Stomach (tissue), 4 donors: ENCODE data around the gene LITAF.

Experiments
- CTCF ChIP-seq, 7 experiments: fragments of 450-650 bp in 4 of 7; fragments of 200-600 bp in 3 of 7; sonication (generic) in 3 of 7; IDR thresholded peaks; one replicate each; pipeline ENCODE4 v1.5.1; 2016 to 2019; ENCODE audit warnings: antibody characterized with exemption in 7 of 7, control low read depth in 2 of 7, mild to moderate bottlenecking in 1 of 7
- EP300 ChIP-seq: sonication (generic); formaldehyde crosslinking; IDR thresholded peaks from one replicate; pipeline ENCODE4 v1.6.1; 2017; ENCODE audit warnings: antibody characterized with exemption
- POLR2A ChIP-seq, 4 donors: fragments of 450-650 bp; IDR thresholded peaks; one replicate each; pipeline ENCODE4 v1.6.1; 2016; ENCODE audit warnings: antibody characterized with exemption in 4 of 4, control low read depth in 2 of 4, mild to moderate bottlenecking in 1 of 4, moderate library complexity in 1 of 4
- POLR2AphosphoS5 ChIP-seq, 3 donors: sonication (generic); formaldehyde crosslinking; IDR thresholded peaks; one replicate each; pipeline ENCODE4 v1.6.1; 2016; ENCODE audit warnings: antibody characterized with exemption in 3 of 3

GRCh38 chr16:11633113-11633512, 46.4 kb upstream of the LITAF start:
- TF ChIP-seq CTCF (IDR thresholded peaks at IDR 0.05) (no peak), EP300 (no peak), POLR2AphosphoS5 (IDR thresholded peaks at IDR 0.05) (no peak), POLR2A (IDR thresholded peaks at IDR 0.05) (no peak)
